DND-41 (cell line): ENCODE measurements around the gene SMAD9.

Experiments
- EZH2 ChIP-seq: IDR thresholded peaks from 3 replicates; pipeline ENCODE4 v1.6.1; 2012; ENCODE audit warnings: borderline replicate concordance, low read depth, mild to moderate bottlenecking, moderate library complexity, low read length, inconsistent platforms; ENCODE audit not compliant: severe bottlenecking
- TF ChIP-seq, protein P1 (sequence below): IDR thresholded peaks from 2 replicates; pipeline ENCODE4 v1.5.1; 2012; ENCODE audit warnings: borderline replicate concordance, low read length, moderate library complexity, mild to moderate bottlenecking; ENCODE audit not compliant: poor library complexity, severe bottlenecking; ENCODE audit errors: extremely low read depth

DNA sequence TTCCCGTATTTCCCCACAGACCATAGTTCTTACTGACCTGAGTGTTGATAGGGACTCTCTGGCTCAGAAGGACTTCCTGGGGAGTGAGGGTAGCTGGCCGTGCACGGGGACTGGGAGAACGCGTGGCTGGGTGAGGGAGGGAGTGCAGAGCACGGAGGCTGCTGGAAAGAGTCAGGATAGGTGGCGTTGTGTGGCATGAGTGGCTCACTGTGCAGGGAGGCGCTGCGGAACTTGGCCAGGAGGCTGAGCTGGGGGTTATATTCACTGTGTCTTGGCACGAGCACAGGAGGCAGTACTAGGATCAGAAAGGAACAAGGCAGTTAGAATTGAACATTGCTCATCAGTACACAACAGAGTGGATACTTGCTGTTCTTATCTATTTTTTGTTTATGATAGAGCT is 47.4 kb downstream of the SMAD9 start:
- TF ChIP-seq, protein P1, sequence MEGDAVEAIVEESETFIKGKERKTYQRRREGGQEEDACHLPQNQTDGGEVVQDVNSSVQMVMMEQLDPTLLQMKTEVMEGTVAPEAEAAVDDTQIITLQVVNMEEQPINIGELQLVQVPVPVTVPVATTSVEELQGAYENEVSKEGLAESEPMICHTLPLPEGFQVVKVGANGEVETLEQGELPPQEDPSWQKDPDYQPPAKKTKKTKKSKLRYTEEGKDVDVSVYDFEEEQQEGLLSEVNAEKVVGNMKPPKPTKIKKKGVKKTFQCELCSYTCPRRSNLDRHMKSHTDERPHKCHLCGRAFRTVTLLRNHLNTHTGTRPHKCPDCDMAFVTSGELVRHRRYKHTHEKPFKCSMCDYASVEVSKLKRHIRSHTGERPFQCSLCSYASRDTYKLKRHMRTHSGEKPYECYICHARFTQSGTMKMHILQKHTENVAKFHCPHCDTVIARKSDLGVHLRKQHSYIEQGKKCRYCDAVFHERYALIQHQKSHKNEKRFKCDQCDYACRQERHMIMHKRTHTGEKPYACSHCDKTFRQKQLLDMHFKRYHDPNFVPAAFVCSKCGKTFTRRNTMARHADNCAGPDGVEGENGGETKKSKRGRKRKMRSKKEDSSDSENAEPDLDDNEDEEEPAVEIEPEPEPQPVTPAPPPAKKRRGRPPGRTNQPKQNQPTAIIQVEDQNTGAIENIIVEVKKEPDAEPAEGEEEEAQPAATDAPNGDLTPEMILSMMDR, result no peak
- TF ChIP-seq EZH2, result no peak
